Prostate gland (tissue), 2 donors: ENCODE data around the gene BECN2. TPM values are rescaled to one million over a fixed set of nuclear protein-coding genes. Genes with fewer than 3 reads are reported as not detected.

Experiments used
- DNase-seq: peaks from one replicate; pipeline ENCODE4 v3.0.0-alpha.2; 2019; ENCODE audit warnings: low spot score
- H3K27ac ChIP-seq, 2 donors: fragments of 200-600 bp; sonication (generic); 2 replicates each; pipeline ENCODE4 v1.5.1; 2017 to 2019
- H3K27me3 ChIP-seq: fragments of 200-600 bp; sonication (generic); replicated peaks from 2 replicates; pipeline ENCODE4 v1.5.1; 2019; ENCODE audit not compliant: insufficient read depth
- H3K36me3 ChIP-seq, 2 donors: fragments of 200-600 bp; sonication (generic); 1 replicate in 1 of 2; 2 replicates in 1 of 2; pipeline versions ENCODE4 v1.5.1 to v1.8.1; 2017 to 2019
- H3K4me1 ChIP-seq: fragments of 200-600 bp; sonication (generic); replicated peaks from 2 replicates; pipeline ENCODE4 v1.5.1; 2019
- H3K4me3 ChIP-seq, 2 donors: fragments of 200-600 bp; sonication (generic); 2 replicates each; pipeline ENCODE4 v1.5.1; 2017 to 2019
- H3K9me3 ChIP-seq: fragments of 200-600 bp; sonication (generic); 2 replicates; pipeline ENCODE4 v1.5.1; 2017
- POLR2A ChIP-seq: fragments of 450-650 bp; IDR thresholded peaks from one replicate; pipeline ENCODE4 v1.6.1; 2016; ENCODE audit warnings: antibody characterized with exemption, mild to moderate bottlenecking
- POLR2AphosphoS5 ChIP-seq: sonication (generic); formaldehyde crosslinking; IDR thresholded peaks from one replicate; pipeline ENCODE4 v1.6.1; 2017; ENCODE audit warnings: antibody characterized with exemption
- WGBS: methylation state at CpG from one replicate; pipeline ENCODE4 v1.1.5; 2018; 5-methylcytosine and 5-hydroxymethylcytosine counted together
- intact Hi-C: fragments of 100-400 bp; cut with DNase I; formaldehyde crosslinking; loops from one replicate; pipeline ENCODE4 v1.14.2; 2022
- total RNA-seq, 2 donors: library from RNA; depleted of rRNA; stranded (reverse); fragments of >200 nt; gene quantifications; one replicate each; pipeline ENCODE4 v1.1.0, GENCODE V29; 2016
- TF ChIP-seq, protein P1 (sequence below), 4 experiments: fragments of 200-600 bp in 2 of 4; fragments of 450-650 bp in 2 of 4; sonication (generic) in 2 of 4; IDR thresholded peaks; 1 replicate in 3 of 4; 2 replicates in 1 of 4; pipeline ENCODE4 v1.5.1; 2016 to 2019; ENCODE audit warnings: antibody characterized with exemption in 4 of 4, mild to moderate bottlenecking in 2 of 4, moderate library complexity in 2 of 4

The BECN2 gene
- total RNA-seq, 2 donors from 2014 or later = not detected

DNA sequence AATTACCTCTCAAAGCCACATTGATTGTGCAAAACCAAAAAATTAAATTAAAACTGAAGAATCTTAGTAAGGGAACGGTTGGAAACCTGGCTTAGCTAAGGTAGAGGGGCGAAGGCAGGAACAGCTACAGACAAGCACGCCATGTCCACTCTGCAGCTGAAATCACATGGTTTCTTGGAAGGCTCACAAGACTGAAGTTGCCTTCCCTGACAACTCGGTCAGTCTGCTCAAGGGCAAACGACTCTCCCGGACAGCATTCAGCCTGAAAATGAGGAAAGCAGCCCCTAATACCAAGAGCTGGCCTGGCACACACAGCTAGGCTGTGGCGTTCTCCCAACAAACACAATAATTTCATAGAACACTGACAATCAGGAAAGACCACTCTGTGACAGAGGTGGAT lies 22.7 kb upstream of the BECN2 start:
- WGBS = 55% methylated on average over 7 of the region's 7 CpGs
- no peaks in the 10 kb centered on the region for H3K4me1 ChIP-seq
- H3K36me3 ChIP-seq = no peaks in the 10 kb centered on the region
- no peaks in the 10 kb centered on the region for H3K9me3 ChIP-seq
- intact Hi-C loops = no loop called here
- TF ChIP-seq POLR2A (no peak), POLR2AphosphoS5 (no peak)
- TF ChIP-seq, protein P1, sequence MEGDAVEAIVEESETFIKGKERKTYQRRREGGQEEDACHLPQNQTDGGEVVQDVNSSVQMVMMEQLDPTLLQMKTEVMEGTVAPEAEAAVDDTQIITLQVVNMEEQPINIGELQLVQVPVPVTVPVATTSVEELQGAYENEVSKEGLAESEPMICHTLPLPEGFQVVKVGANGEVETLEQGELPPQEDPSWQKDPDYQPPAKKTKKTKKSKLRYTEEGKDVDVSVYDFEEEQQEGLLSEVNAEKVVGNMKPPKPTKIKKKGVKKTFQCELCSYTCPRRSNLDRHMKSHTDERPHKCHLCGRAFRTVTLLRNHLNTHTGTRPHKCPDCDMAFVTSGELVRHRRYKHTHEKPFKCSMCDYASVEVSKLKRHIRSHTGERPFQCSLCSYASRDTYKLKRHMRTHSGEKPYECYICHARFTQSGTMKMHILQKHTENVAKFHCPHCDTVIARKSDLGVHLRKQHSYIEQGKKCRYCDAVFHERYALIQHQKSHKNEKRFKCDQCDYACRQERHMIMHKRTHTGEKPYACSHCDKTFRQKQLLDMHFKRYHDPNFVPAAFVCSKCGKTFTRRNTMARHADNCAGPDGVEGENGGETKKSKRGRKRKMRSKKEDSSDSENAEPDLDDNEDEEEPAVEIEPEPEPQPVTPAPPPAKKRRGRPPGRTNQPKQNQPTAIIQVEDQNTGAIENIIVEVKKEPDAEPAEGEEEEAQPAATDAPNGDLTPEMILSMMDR (IDR thresholded peaks at IDR 0.05) = no peak
- no peak overlapping the region for H3K27ac ChIP-seq
- H3K4me3 ChIP-seq = no peak overlapping the region
- no peak for DNase-seq
- H3K27me3 ChIP-seq = no peaks in the 10 kb centered on the region

DNA sequence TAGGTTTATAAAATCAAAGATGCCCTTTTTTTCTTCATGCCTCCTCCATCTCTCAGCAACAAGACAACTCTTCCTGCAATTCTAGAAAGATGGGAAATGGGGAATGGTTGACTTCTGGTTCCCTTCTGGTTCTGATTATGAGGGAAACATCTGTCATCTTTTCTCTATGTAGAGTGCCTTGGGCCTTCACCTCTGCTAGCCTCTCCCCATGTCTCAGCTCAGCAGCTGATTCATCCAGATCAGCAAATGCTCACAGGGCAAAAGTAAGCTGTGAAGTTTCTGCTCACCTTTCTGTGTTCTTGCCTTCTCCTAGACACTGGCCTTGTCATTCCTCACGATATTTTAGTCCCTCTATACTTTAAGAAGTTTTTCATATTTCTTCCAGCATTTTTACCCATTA lies 17.8 kb upstream of the BECN2 start:
- intact Hi-C loops = no loop called here
- no peaks in the 10 kb centered on the region for H3K9me3 ChIP-seq
- DNase-seq = no peak
- no peaks in the 10 kb centered on the region for H3K36me3 ChIP-seq
- WGBS = 92% methylated on average over 1 of the region's 1 CpG
- TF ChIP-seq, protein P1 (IDR thresholded peaks at IDR 0.05) = no peak
- TF ChIP-seq POLR2AphosphoS5 (no peak), POLR2A (no peak)
- H3K4me1 ChIP-seq = no peaks in the 10 kb centered on the region
- H3K27me3 ChIP-seq = no peaks in the 10 kb centered on the region
- H3K4me3 ChIP-seq = no peak overlapping the region
- H3K27ac ChIP-seq = no peak overlapping the region

DNA sequence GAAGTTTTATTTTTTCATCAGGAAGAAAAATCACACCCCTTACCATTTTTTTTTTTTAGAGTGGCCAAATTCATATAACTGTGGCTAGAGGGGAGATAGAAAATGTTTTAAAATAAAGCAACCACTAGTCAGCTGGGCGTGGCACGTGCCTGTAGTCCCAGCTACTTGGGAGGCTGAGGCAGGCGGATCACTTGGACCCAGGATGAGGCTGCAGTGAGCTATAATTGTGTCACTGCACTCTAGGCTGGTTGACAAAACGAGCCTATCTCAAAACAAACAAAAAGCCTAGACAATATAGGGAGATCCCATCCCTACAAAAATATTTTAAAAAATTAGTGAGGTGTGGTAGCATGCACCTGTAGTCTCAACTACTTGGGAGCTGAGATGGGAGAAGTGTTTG lies 14.8 kb upstream of the BECN2 start:
- Histone ChIP-seq H3K27me3 (no peaks in the 10 kb centered on the region), H3K36me3 (no peaks in the 10 kb centered on the region), H3K4me1 (no peaks in the 10 kb centered on the region), H3K9me3 (no peaks in the 10 kb centered on the region), H3K4me3 (no peak overlapping the region), H3K27ac (no peak overlapping the region)
- TF ChIP-seq POLR2AphosphoS5 = no peak
- TF ChIP-seq, protein P1 (IDR thresholded peaks at IDR 0.05) = no peak
- TF ChIP-seq POLR2A = no peak
- WGBS = 74% methylated on average over 4 of the region's 4 CpGs
- intact Hi-C loops = no loop called here
- no peak for DNase-seq

DNA sequence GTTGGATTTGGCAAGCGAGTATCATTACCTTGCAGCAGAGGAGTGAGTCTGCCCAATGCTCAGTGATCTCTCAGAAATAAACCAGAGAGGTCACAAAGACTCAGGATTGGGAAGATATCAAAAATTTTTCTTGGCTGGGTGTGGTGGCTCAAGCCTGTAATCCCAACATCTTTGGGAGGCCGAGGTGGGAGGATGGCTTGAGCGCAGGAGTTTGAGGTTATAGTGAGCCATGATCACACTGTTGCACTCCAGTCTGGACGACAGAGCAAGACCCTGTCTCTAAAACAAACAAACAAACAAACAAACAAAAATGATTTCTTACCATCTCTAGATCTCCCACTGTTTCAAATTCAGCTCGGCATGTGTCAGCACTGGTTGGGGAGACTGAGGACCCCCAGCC lies 13.3 kb upstream of the BECN2 start:
- Histone ChIP-seq H3K36me3 (no peaks in the 10 kb centered on the region), H3K9me3 (no peaks in the 10 kb centered on the region), H3K4me3 (no peak overlapping the region), H3K27ac (no peak overlapping the region), H3K4me1 (no peaks in the 10 kb centered on the region), H3K27me3 (no peaks in the 10 kb centered on the region)
- no peak for DNase-seq
- no peak for TF ChIP-seq POLR2AphosphoS5
- TF ChIP-seq, protein P1 (IDR thresholded peaks at IDR 0.05) = no peak
- TF ChIP-seq POLR2A = no peak
- 82% methylated on average over 5 of the region's 5 CpGs for WGBS
- intact Hi-C loops = no loop called here

DNA sequence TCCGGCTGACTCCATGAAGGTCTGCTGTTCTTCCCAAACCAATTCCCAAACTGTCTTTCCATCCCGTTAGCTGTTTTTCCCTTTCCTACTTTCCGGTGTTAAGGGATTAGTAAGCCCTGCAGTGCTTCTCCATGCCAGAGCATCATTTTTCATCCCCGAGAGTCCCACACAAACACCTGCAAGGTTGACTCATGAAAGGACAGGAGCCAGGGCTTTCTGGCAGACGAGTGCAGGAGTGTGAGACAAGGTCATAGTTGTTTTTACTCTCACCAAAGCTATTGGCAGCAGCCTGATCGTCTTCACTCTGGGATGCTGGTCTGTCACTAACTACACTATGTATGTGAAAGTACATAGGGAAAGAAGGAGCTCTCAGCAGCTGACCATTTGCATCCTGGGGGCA lies 10.2 kb upstream of the BECN2 start:
- WGBS = 64% methylated on average over 6 of the region's 6 CpGs
- Histone ChIP-seq H3K4me1 (no peaks in the 10 kb centered on the region), H3K4me3 (no peak overlapping the region), H3K9me3 (no peaks in the 10 kb centered on the region), H3K27me3 (no peaks in the 10 kb centered on the region), H3K27ac (no peak overlapping the region), H3K36me3 (no peaks in the 10 kb centered on the region)
- DNase-seq = no peak
- intact Hi-C loops = no loop called here
- TF ChIP-seq POLR2AphosphoS5 (no peak), POLR2A (no peak)
- TF ChIP-seq, protein P1 (IDR thresholded peaks at IDR 0.05) = no peak
